Naive thymus-derived CD8-positive, alpha-beta T cell (primary cell): ENCODE data around the gene GADL1. TPM values are rescaled to one million over a fixed set of nuclear protein-coding genes. Genes with fewer than 3 reads are reported as not detected.

ENCODE experiments used
- ATAC-seq, 2 donors: fragments of 150-1000 bp; cut with Tn5 transposase in 1 of 2; sonication (Bioruptor Pico), chemical (Tn5 transposase) in 1 of 2; 1 replicate in 1 of 2; 2 replicates in 1 of 2; pipeline ENCODE4 v1.10.0; 2021; ENCODE audit warnings: mild to moderate bottlenecking in 2 of 2, moderate library complexity in 2 of 2
- POLR2A ChIA-PET: fragments of 350-600 bp; sonication (Branson Sonifier 250); formaldehyde crosslinking; loops from one replicate; lab custom pipeline; 2021; ENCODE audit warnings: antibody characterized with exemption; lab: Charles Lee
- DNase-seq, 10 donors: peaks; one replicate each; pipeline versions ENCODE4 v3.0.0 to v3.0.0-alpha.2; 2020 to 2022
- H3K27ac Mint-ChIP-seq, 10 donors: one replicate each; pipeline ENCODE4 v1.8.0; 2020 to 2022; ENCODE audit warnings: mild to moderate bottlenecking in 10 of 10, mixed read lengths in 10 of 10, moderate library complexity in 4 of 10, inconsistent platforms in 1 of 10
- H3K27me3 Mint-ChIP-seq, 5 donors: one replicate each; pipeline ENCODE4 v1.8.0; 2021 to 2022; ENCODE audit warnings: mixed read lengths in 5 of 5
- H3K36me3 Mint-ChIP-seq, 3 donors: one replicate each; pipeline ENCODE4 v1.8.0; 2020 to 2022; ENCODE audit warnings: mixed read lengths in 3 of 3, mild to moderate bottlenecking in 2 of 3, inconsistent platforms in 1 of 3
- H3K4me1 Mint-ChIP-seq, 4 donors: one replicate each; pipeline ENCODE4 v1.8.0; 2021 to 2022; ENCODE audit warnings: mixed read lengths in 4 of 4
- H3K4me3 Mint-ChIP-seq, 10 donors: one replicate each; pipeline ENCODE4 v1.8.0; 2020 to 2022; ENCODE audit warnings: mild to moderate bottlenecking in 10 of 10, mixed read lengths in 10 of 10, moderate library complexity in 6 of 10, inconsistent platforms in 1 of 10
- H3K9me3 Mint-ChIP-seq, 9 donors: one replicate each; pipeline ENCODE4 v1.8.0; 2020 to 2022; ENCODE audit warnings: mixed read lengths in 9 of 9, mild to moderate bottlenecking in 3 of 9, inconsistent platforms in 1 of 9, moderate library complexity in 1 of 9
- polyA plus RNA-seq, 3 donors: library from polyadenylated mRNA; unstranded; fragments of 300-500 nt; fragmentation: Illumina TruSeq; gene quantifications; one replicate each; pipeline ENCODE4 v1.2.3, GENCODE V29; 2021
- total RNA-seq, 8 experiments: library from RNA in 2 of 8; stranded (reverse) in 2 of 8; gene quantifications; one replicate each; pipeline ENCODE4 v1.2.3 and lab custom pipeline; 2021 to 2026

The GADL1 gene
- total RNA-seq (not detected), polyA plus RNA-seq (not detected), total RNA-seq (lab: John Stamatoyannopoulos, UW) (0 to 0.14 (median 0) reads per million in 6 experiments)

GRCh38 chr3:30894521-30895251 is at the start of gene GADL1:
Gene GADL1, minus strand, starts transcription at chr3:30894661. Its CDS starts 47 bp downstream, at chr3:30894614.
- Mint-ChIP-seq H3K9me3 (peaks cover 0 to 2% (median 0%) of the 10 kb centered on the region in 9 donors), H3K27ac (peak within 1 kb of the TSS in 1 of 10 donors; percentile 11), H3K27me3 (peaks cover 17 to 44% (median 36%) of the 10 kb centered on the region in 5 donors), H3K4me3 (peak within 1 kb of the TSS; percentile 48 to 80 (median 65)), H3K4me1 (peaks cover 4 to 17% (median 15%) of the 10 kb centered on the region in 4 donors), H3K36me3 (no peaks in the 10 kb centered on the region)
- POLR2A ChIA-PET = no interaction called here
- DNase-seq = peak in 5 of 10 donors; percentile 0 to 25 (median 6)
- ATAC-seq = peak in 1 of 2 donors; percentile 51

GRCh38 chr3:30944124-30944523 is 49.7 kb upstream of the GADL1 start:
- peaks cover 0 to 4% (median 0%) of the 10 kb centered on the region in 5 donors for H3K27me3 Mint-ChIP-seq
- no peak overlapping the region for H3K27ac Mint-ChIP-seq
- POLR2A ChIA-PET = no interaction called here
- H3K9me3 Mint-ChIP-seq = peaks cover 0 to 17% (median 2%) of the 10 kb centered on the region in 9 donors
- no peak overlapping the region for H3K4me3 Mint-ChIP-seq
- H3K4me1 Mint-ChIP-seq = no peaks in the 10 kb centered on the region
- H3K36me3 Mint-ChIP-seq = peaks cover 0 to 9% (median 6%) of the 10 kb centered on the region in 3 donors
- ATAC-seq = no peak
- no peak for DNase-seq

GRCh38 chr3:30943206-30943605 is 48.7 kb upstream of the GADL1 start:
- peaks cover 0 to 9% (median 6%) of the 10 kb centered on the region in 3 donors for H3K36me3 Mint-ChIP-seq
- H3K4me1 Mint-ChIP-seq = no peaks in the 10 kb centered on the region
- ATAC-seq = no peak
- H3K27ac Mint-ChIP-seq = no peak overlapping the region
- H3K4me3 Mint-ChIP-seq = no peak overlapping the region
- H3K9me3 Mint-ChIP-seq = peaks cover 0 to 17% (median 2%) of the 10 kb centered on the region in 9 donors
- POLR2A ChIA-PET = no interaction called here
- DNase-seq = no peak
- peaks cover 0 to 4% (median 0%) of the 10 kb centered on the region in 5 donors for H3K27me3 Mint-ChIP-seq

GRCh38 chr3:30941342-30941741 is 46.9 kb upstream of the GADL1 start:
- Mint-ChIP-seq H3K36me3 (peaks cover 0 to 9% (median 6%) of the 10 kb centered on the region in 3 donors), H3K4me1 (no peaks in the 10 kb centered on the region)
- POLR2A ChIA-PET = no interaction called here

GRCh38 chr3:30940740-30941139 is 46.3 kb upstream of the GADL1 start:
- DNase-seq = no peak
- ATAC-seq = no peak
- POLR2A ChIA-PET = no interaction called here
- Mint-ChIP-seq H3K27me3 (peaks cover 0 to 3% (median 0%) of the 10 kb centered on the region in 5 donors), H3K27ac (peak overlapping the region in 1 of 10 donors; percentile 8), H3K36me3 (peaks cover 0 to 9% (median 6%) of the 10 kb centered on the region in 3 donors), H3K4me3 (no peak overlapping the region), H3K9me3 (peaks cover 0 to 17% (median 2%) of the 10 kb centered on the region in 9 donors), H3K4me1 (no peaks in the 10 kb centered on the region)

More at GRCh38 chr3:30941342-30941741, 46.9 kb upstream of the GADL1 start:
- no peak for DNase-seq
- no peak for ATAC-seq
- Mint-ChIP-seq H3K27me3 (peaks cover 0 to 3% (median 0%) of the 10 kb centered on the region in 5 donors), H3K27ac (no peak overlapping the region), H3K9me3 (peaks cover 0 to 17% (median 2%) of the 10 kb centered on the region in 9 donors), H3K4me3 (no peak overlapping the region)

- peak overlapping the region in 4 of 10 donors; percentile 5 to 37 (median 30) for H3K4me3 Mint-ChIP-seq
- peaks cover 0 to 2% (median 0%) of the 10 kb centered on the region in 9 donors for H3K9me3 Mint-ChIP-seq
- no peaks in the 10 kb centered on the region for H3K27me3 Mint-ChIP-seq
- ATAC-seq (no peak), DNase-seq (peak in 2 of 10 donors; percentile 14 to 16)
- H3K4me1 Mint-ChIP-seq = peaks cover 2 to 9% (median 8%) of the 10 kb centered on the region in 4 donors
- H3K27ac Mint-ChIP-seq = peak overlapping the region in 1 of 10 donors; percentile 32
- POLR2A ChIA-PET = no interaction called here
- H3K36me3 Mint-ChIP-seq = no peaks in the 10 kb centered on the region
Observed at GRCh38 chr3:30934208-30934550, 39.7 kb upstream of the GADL1 start.

GRCh38 chr3:30933478-30934207 is 39.2 kb upstream of the GADL1 start:
- ATAC-seq (no peak), DNase-seq (no peak)
- Mint-ChIP-seq H3K27ac (no peak overlapping the region), H3K9me3 (peaks cover 0 to 2% (median 0%) of the 10 kb centered on the region in 9 donors), H3K4me1 (peaks cover 2 to 9% (median 8%) of the 10 kb centered on the region in 4 donors), H3K27me3 (no peaks in the 10 kb centered on the region), H3K4me3 (peak overlapping the region in 3 of 10 donors; percentile 5 to 31 (median 30)), H3K36me3 (no peaks in the 10 kb centered on the region)
- POLR2A ChIA-PET = no interaction called here

- H3K27me3 Mint-ChIP-seq = no peaks in the 10 kb centered on the region
- no peak for DNase-seq
- ATAC-seq = no peak
- H3K4me3 Mint-ChIP-seq = no peak overlapping the region
- peaks cover 2 to 9% (median 8%) of the 10 kb centered on the region in 4 donors for H3K4me1 Mint-ChIP-seq
- no peak overlapping the region for H3K27ac Mint-ChIP-seq
- H3K9me3 Mint-ChIP-seq = peaks cover 0 to 2% (median 0%) of the 10 kb centered on the region in 9 donors
- H3K36me3 Mint-ChIP-seq = no peaks in the 10 kb centered on the region
- POLR2A ChIA-PET = no interaction called here
Observed at GRCh38 chr3:30932513-30933098, 38.1 kb upstream of the GADL1 start.

- DNase-seq (no peak), ATAC-seq (no peak)
- Mint-ChIP-seq H3K27ac (no peak overlapping the region), H3K9me3 (peaks cover 0 to 9% (median 0%) of the 10 kb centered on the region in 9 donors), H3K27me3 (peaks cover 0 to 4% (median 0%) of the 10 kb centered on the region in 5 donors), H3K4me3 (no peak overlapping the region), H3K4me1 (no peaks in the 10 kb centered on the region), H3K36me3 (peaks cover 0 to 8% (median 7%) of the 10 kb centered on the region in 3 donors)
- POLR2A ChIA-PET = no interaction called here
Observed at GRCh38 chr3:30924763-30925162, 30.3 kb upstream of the GADL1 start.

- peaks cover 0 to 12% (median 0%) of the 10 kb centered on the region in 9 donors for H3K9me3 Mint-ChIP-seq
- H3K4me1 Mint-ChIP-seq = peaks cover 0 to 6% (median 0%) of the 10 kb centered on the region in 4 donors
- ATAC-seq = no peak
- peaks cover 0 to 8% (median 8%) of the 10 kb centered on the region in 3 donors for H3K36me3 Mint-ChIP-seq
- DNase-seq = no peak
- H3K27ac Mint-ChIP-seq = no peak overlapping the region
- no peaks in the 10 kb centered on the region for H3K27me3 Mint-ChIP-seq
- POLR2A ChIA-PET = no interaction called here
- no peak overlapping the region for H3K4me3 Mint-ChIP-seq
Observed at GRCh38 chr3:30919564-30919963, 25.1 kb upstream of the GADL1 start.

GRCh38 chr3:30918761-30919160 is 24.3 kb upstream of the GADL1 start:
- H3K36me3 Mint-ChIP-seq = peaks cover 0 to 8% (median 8%) of the 10 kb centered on the region in 3 donors
- peaks cover 0 to 12% (median 0%) of the 10 kb centered on the region in 9 donors for H3K9me3 Mint-ChIP-seq
- H3K27ac Mint-ChIP-seq = no peak overlapping the region
- H3K27me3 Mint-ChIP-seq = no peaks in the 10 kb centered on the region
- DNase-seq (no peak), ATAC-seq (no peak)
- H3K4me3 Mint-ChIP-seq = no peak overlapping the region
- POLR2A ChIA-PET = no interaction called here
- peaks cover 0 to 6% (median 0%) of the 10 kb centered on the region in 4 donors for H3K4me1 Mint-ChIP-seq

GRCh38 chr3:30915782-30916181 is 21.3 kb upstream of the GADL1 start:
- no peak overlapping the region for H3K27ac Mint-ChIP-seq
- H3K9me3 Mint-ChIP-seq = peaks cover 0 to 11% (median 0%) of the 10 kb centered on the region in 9 donors
- DNase-seq (no peak), ATAC-seq (no peak)
- peaks cover 0 to 6% (median under 1%) of the 10 kb centered on the region in 4 donors for H3K4me1 Mint-ChIP-seq
- H3K4me3 Mint-ChIP-seq = no peak overlapping the region
- peaks cover 0 to 8% (median 8%) of the 10 kb centered on the region in 3 donors for H3K36me3 Mint-ChIP-seq
- no peaks in the 10 kb centered on the region for H3K27me3 Mint-ChIP-seq
- POLR2A ChIA-PET = no interaction called here
